H9 (cell line): ENCODE measurements around the gene FPR1. TPM values are rescaled to one million over a fixed set of nuclear protein-coding genes. Genes with fewer than 3 reads are reported as not detected.

Experiments
- DNase-seq: peaks from one replicate; pipeline ENCODE4 v3.0.0-alpha.2; 2017
- H2AFZ ChIP-seq: one replicate; pipeline ENCODE4 v1.6.1; 2013; ENCODE audit warnings: mild to moderate bottlenecking, low read length, control low read depth, moderate library complexity
- H2AK5ac ChIP-seq: 2 replicates; pipeline ENCODE4 v1.6.1; 2013; ENCODE audit warnings: low read length, control low read depth, mixed read lengths; ENCODE audit not compliant: insufficient read length
- H2BK120ac ChIP-seq: one replicate; pipeline ENCODE4 v1.6.1; 2013; ENCODE audit warnings: low read depth, mild to moderate bottlenecking, low read length, control low read depth, inconsistent platforms; ENCODE audit not compliant: poor library complexity, severe bottlenecking
- H2BK12ac ChIP-seq: 2 replicates; pipeline ENCODE4 v1.6.1; 2013; ENCODE audit warnings: low read length, control low read depth, mixed read lengths, low read depth; ENCODE audit not compliant: insufficient read length
- H2BK15ac ChIP-seq: 2 replicates; pipeline ENCODE4 v1.6.1; 2013; ENCODE audit warnings: low read depth, low read length, control low read depth
- H2BK20ac ChIP-seq: one replicate; pipeline ENCODE4 v1.6.1; 2013; ENCODE audit warnings: low read depth, mild to moderate bottlenecking, low read length, control low read depth, inconsistent platforms; ENCODE audit not compliant: poor library complexity, severe bottlenecking
- H2BK5ac ChIP-seq: 2 replicates; pipeline ENCODE4 v1.6.1; 2013; ENCODE audit warnings: low read length, control low read depth, mixed read lengths; ENCODE audit not compliant: insufficient read length
- H3K14ac ChIP-seq: 2 replicates; pipeline ENCODE4 v1.6.1; 2013; ENCODE audit warnings: low read length, control low read depth; ENCODE audit not compliant: insufficient read depth
- H3K18ac ChIP-seq: 2 replicates; pipeline ENCODE4 v1.6.1; 2013; ENCODE audit warnings: low read depth, mild to moderate bottlenecking, mixed read lengths, low read length, control low read depth; ENCODE audit not compliant: insufficient read length
- H3K23ac ChIP-seq: 2 replicates; pipeline ENCODE4 v1.6.1; 2013; ENCODE audit warnings: low read length, control low read depth, mixed read lengths, low read depth; ENCODE audit not compliant: insufficient read length
- H3K23me2 ChIP-seq: 2 replicates; pipeline ENCODE4 v1.6.1; 2013; ENCODE audit warnings: low read depth, mild to moderate bottlenecking, mixed read lengths, low read length, control low read depth; ENCODE audit not compliant: insufficient read length, poor library complexity, severe bottlenecking
- H3K27ac ChIP-seq: 2 replicates; pipeline ENCODE4 v1.5.1; 2013; ENCODE audit warnings: low read length, control low read depth, mixed read lengths, low read depth; ENCODE audit not compliant: insufficient read length
- H3K27me3 ChIP-seq: 2 replicates; pipeline ENCODE4 v1.6.1; 2013; ENCODE audit warnings: low read length, control low read depth, inconsistent platforms; ENCODE audit not compliant: insufficient read depth
- H3K4ac ChIP-seq: 2 replicates; pipeline ENCODE4 v1.6.1; 2013; ENCODE audit warnings: low read depth, mild to moderate bottlenecking, control low read depth, inconsistent platforms, low read length, moderate library complexity
- H3K4me1 ChIP-seq: 2 replicates; pipeline ENCODE4 v1.6.1; 2013; ENCODE audit warnings: low read length, control low read depth, inconsistent platforms; ENCODE audit not compliant: insufficient read depth
- H3K4me2 ChIP-seq: 2 replicates; pipeline ENCODE4 v1.6.1; 2013; ENCODE audit warnings: low read length, control low read depth, mixed read lengths; ENCODE audit not compliant: insufficient read length, insufficient read depth
- H3K56ac ChIP-seq: 2 replicates; pipeline ENCODE4 v1.6.1; 2013; ENCODE audit warnings: low read depth, mild to moderate bottlenecking, mixed read lengths, low read length, control low read depth; ENCODE audit not compliant: insufficient read length
- H3K79me1 ChIP-seq: 2 replicates; pipeline ENCODE4 v1.6.1; 2013; ENCODE audit warnings: low read depth, mild to moderate bottlenecking, moderate library complexity, low read length, control low read depth, inconsistent platforms; ENCODE audit not compliant: insufficient read depth, poor library complexity, severe bottlenecking
- H3K79me2 ChIP-seq: 2 replicates; pipeline ENCODE4 v1.6.1; 2013; ENCODE audit warnings: low read length, control low read depth, inconsistent platforms; ENCODE audit not compliant: insufficient read depth
- H3K9ac ChIP-seq: 2 replicates; pipeline ENCODE4 v1.6.1; 2013; ENCODE audit warnings: low read length, control low read depth, mixed read lengths; ENCODE audit not compliant: insufficient read length; ENCODE audit errors: extremely low read depth
- H3K9me3 ChIP-seq: one replicate; pipeline ENCODE4 v1.6.1; 2013; ENCODE audit warnings: low read depth, low read length, inconsistent platforms; ENCODE audit not compliant: control insufficient read depth
- H3T11ph ChIP-seq: one replicate; pipeline ENCODE4 v1.6.1; 2013; ENCODE audit warnings: mild to moderate bottlenecking, low read length, control low read depth, inconsistent platforms
- H4K20me1 ChIP-seq: one replicate; pipeline ENCODE4 v1.6.1; 2013; ENCODE audit not compliant: control insufficient read depth, insufficient read length, insufficient read depth
- H4K5ac ChIP-seq: 2 replicates; pipeline ENCODE4 v1.6.1; 2013; ENCODE audit warnings: low read depth, mild to moderate bottlenecking, mixed read lengths, low read length, control low read depth; ENCODE audit not compliant: insufficient read length
- H4K8ac ChIP-seq: replicated peaks from 2 replicates; pipeline ENCODE4 v1.6.1; 2013; ENCODE audit warnings: low read length, control low read depth, mixed read lengths, low read depth; ENCODE audit not compliant: insufficient read length
- H4K91ac ChIP-seq: 2 replicates; pipeline ENCODE4 v1.6.1; 2013; ENCODE audit warnings: low read depth, mild to moderate bottlenecking, moderate library complexity, mixed read lengths, low read length, control low read depth; ENCODE audit not compliant: insufficient read length
- H3K27ac Mint-ChIP-seq, 3 experiments: 2 replicates in 2 of 3; 3 replicates in 1 of 3; pipeline ENCODE4 v1.8.0; 2020 to 2021; ENCODE audit warnings: mixed read lengths in 3 of 3, mild to moderate bottlenecking in 1 of 3, moderate library complexity in 1 of 3
- H3K27me3 Mint-ChIP-seq: 2 replicates; pipeline ENCODE4 v1.8.0; 2021; ENCODE audit warnings: low read depth, mild to moderate bottlenecking, moderate library complexity, mixed read lengths
- H3K36me3 Mint-ChIP-seq, 3 experiments: 2 replicates in 2 of 3; 3 replicates in 1 of 3; pipeline ENCODE4 v1.8.0; 2020 to 2021; ENCODE audit warnings: low read depth in 3 of 3, mixed read lengths in 3 of 3; ENCODE audit not compliant: insufficient read depth in 1 of 3
- H3K4me1 Mint-ChIP-seq, 2 experiments: 2 replicates each; pipeline ENCODE4 v1.8.0; 2020; ENCODE audit warnings: mixed read lengths in 2 of 2
- H3K4me3 Mint-ChIP-seq, 2 experiments: 2 replicates in 1 of 2; 3 replicates in 1 of 2; pipeline ENCODE4 v1.8.0; 2020 to 2021; ENCODE audit warnings: mild to moderate bottlenecking in 2 of 2, mixed read lengths in 2 of 2, moderate library complexity in 1 of 2
- H3K9me3 Mint-ChIP-seq, 2 experiments: 2 replicates in 1 of 2; 3 replicates in 1 of 2; pipeline ENCODE4 v1.8.0; 2020; ENCODE audit warnings: mild to moderate bottlenecking in 2 of 2, mixed read lengths in 2 of 2, moderate library complexity in 1 of 2
- WGBS: extraction: QIAGEN DNeasy Blood & Tissue Kit; methylation state at CpG from one replicate; pipeline ENCODE4 v1.1.7; 2013; ENCODE audit warnings: missing lambda C conversion rate, low lambda C conversion rate, mixed read lengths; ENCODE audit not compliant: insufficient read length; ENCODE audit errors: extremely low coverage; 5-methylcytosine and 5-hydroxymethylcytosine counted together
- total RNA-seq: library from RNA; stranded (reverse); gene quantifications from 2 replicates; pipeline ENCODE4 v1.2.1, GENCODE V29; 2021
- TF ChIP-seq, protein P1 (sequence below): fragments of 200-600 bp; sonication (generic); conservative IDR thresholded peaks from 3 replicates; pipeline ENCODE4 v1.8.0; 2021; ENCODE audit warnings: antibody characterized with exemption, mild to moderate bottlenecking

Gene FPR1
- total RNA-seq, 1 experiment from 2014 or later, result not detected

DNA sequence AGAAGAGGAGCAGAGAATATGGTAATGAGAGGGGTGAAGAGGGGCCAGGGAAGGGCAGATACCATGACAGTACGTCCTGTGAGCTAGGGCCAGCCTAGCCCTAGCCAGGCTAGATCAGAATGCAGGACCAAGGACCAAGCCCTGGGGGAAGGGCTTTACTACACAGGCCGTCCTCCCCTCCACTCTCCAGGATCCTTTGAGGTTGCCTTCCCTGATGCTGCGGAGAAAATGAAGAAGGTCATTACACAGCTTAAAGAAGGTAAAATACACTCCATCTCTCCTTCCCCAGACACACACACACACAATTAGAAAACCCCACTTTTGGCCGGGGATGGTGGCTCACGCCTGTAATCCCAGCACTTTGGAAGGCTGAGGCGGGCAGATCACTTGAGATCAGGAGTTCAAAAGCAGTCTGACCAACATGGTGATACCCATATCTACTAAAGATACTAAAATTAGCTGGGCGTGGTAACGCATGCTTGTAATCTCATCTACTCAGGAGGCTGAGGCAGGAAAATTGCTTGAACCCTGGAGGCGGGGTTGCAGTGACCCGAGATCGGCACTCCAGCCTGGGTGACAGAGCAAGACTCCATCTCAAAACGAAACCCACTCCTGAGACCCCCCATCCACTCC is 50.1 kb downstream of the FPR1 start:
- TF ChIP-seq, protein P1, sequence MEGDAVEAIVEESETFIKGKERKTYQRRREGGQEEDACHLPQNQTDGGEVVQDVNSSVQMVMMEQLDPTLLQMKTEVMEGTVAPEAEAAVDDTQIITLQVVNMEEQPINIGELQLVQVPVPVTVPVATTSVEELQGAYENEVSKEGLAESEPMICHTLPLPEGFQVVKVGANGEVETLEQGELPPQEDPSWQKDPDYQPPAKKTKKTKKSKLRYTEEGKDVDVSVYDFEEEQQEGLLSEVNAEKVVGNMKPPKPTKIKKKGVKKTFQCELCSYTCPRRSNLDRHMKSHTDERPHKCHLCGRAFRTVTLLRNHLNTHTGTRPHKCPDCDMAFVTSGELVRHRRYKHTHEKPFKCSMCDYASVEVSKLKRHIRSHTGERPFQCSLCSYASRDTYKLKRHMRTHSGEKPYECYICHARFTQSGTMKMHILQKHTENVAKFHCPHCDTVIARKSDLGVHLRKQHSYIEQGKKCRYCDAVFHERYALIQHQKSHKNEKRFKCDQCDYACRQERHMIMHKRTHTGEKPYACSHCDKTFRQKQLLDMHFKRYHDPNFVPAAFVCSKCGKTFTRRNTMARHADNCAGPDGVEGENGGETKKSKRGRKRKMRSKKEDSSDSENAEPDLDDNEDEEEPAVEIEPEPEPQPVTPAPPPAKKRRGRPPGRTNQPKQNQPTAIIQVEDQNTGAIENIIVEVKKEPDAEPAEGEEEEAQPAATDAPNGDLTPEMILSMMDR, result no peak
- no CpG with 5 or more reads among the region's 12 CpGs for WGBS

More for the DNA sequence above, 50.1 kb downstream of the FPR1 start:
- Mint-ChIP-seq H3K36me3 (peaks cover 18 to 64% (median 38%) of the 10 kb centered on the region in 3 experiments), H3K4me3 (peak overlapping the region; percentile 70 to 96), H3K4me1 (peaks cover 27 to 33% of the 10 kb centered on the region in 2 experiments), H3K9me3 (peaks cover 0 to 6% of the 10 kb centered on the region in 2 experiments; a peak in 2 of 5 replicates), H3K27me3 (no peaks in the 10 kb centered on the region), H3K27ac (peak overlapping the region; percentile 86 to 99 (median 97); a peak in 5 of 7 replicates)
- no peaks in the 10 kb centered on the region for H3K9me3 ChIP-seq
- H3T11ph ChIP-seq, result no peak overlapping the region
- H2BK12ac ChIP-seq, result no peak overlapping the region
- peaks cover 19% of the 10 kb centered on the region for H3K23me2 ChIP-seq
- no peak overlapping the region for H2BK120ac ChIP-seq
- H3K9ac ChIP-seq, result no peak overlapping the region
- no peak overlapping the region for H4K91ac ChIP-seq
- H2BK5ac ChIP-seq, result no peak overlapping the region
- no peak overlapping the region for H3K27ac ChIP-seq
- H3K4me2 ChIP-seq, result peak overlapping the region; percentile 88
- no peaks in the 10 kb centered on the region for H3K27me3 ChIP-seq
- no peak overlapping the region for H3K14ac ChIP-seq
- H2BK20ac ChIP-seq, result no peak overlapping the region
- H2AFZ ChIP-seq, result no peak overlapping the region
- no peak overlapping the region for H4K8ac ChIP-seq
- H3K23ac ChIP-seq, result no peak overlapping the region
- H3K4ac ChIP-seq, result no peak overlapping the region
- H4K5ac ChIP-seq, result no peak overlapping the region
- H2BK15ac ChIP-seq, result no peak overlapping the region
- no peak overlapping the region for H2AK5ac ChIP-seq
- H3K4me1 ChIP-seq, result peaks cover 2% of the 10 kb centered on the region; the same call in 1 of the 2 replicates
- no peak for DNase-seq
- no peaks in the 10 kb centered on the region for H3K79me1 ChIP-seq
- no peak overlapping the region for H3K18ac ChIP-seq
- no peaks in the 10 kb centered on the region for H3K79me2 ChIP-seq
- H4K20me1 ChIP-seq, result no peaks in the 10 kb centered on the region
- H3K56ac ChIP-seq, result no peak overlapping the region
